ENCODE results near the gene PTH1R.

The PTH1R gene

GRCh38 chr3:46865031-46865507 is 12.5 kb upstream of the PTH1R start:
- no peak for DNase-seq

- no peak for DNase-seq
Observed at GRCh38 chr3:46865546-46865945, 12.0 kb upstream of the PTH1R start.

- DNase-seq: no peak
Observed at GRCh38 chr3:46866032-46866595, 11.4 kb upstream of the PTH1R start.

GRCh38 chr3:46866720-46867549 is 10.6 kb upstream of the PTH1R start:
- DNase-seq: peak; percentile 84

GRCh38 chr3:46867550-46867898 is 10.0 kb upstream of the PTH1R start:
- no peak for DNase-seq

GRCh38 chr3:46868287-46868686 is 9.2 kb upstream of the PTH1R start:
- DNase-seq: no peak

GRCh38 chr3:46868948-46869347 is 8.6 kb upstream of the PTH1R start:
- DNase-seq: no peak

GRCh38 chr3:46869440-46869839 is 8.1 kb upstream of the PTH1R start:
- no peak for DNase-seq

- no peak for DNase-seq
Observed at GRCh38 chr3:46870651-46871050, 6.9 kb upstream of the PTH1R start.

- DNase-seq: no peak
Observed at GRCh38 chr3:46871222-46871621, 6.3 kb upstream of the PTH1R start.

- DNase-seq: no peak
Observed at GRCh38 chr3:46873521-46873920, 4.0 kb upstream of the PTH1R start.

GRCh38 chr3:46874430-46874829 is 3.1 kb upstream of the PTH1R start:
- no peak for DNase-seq

- DNase-seq: no peak
Observed at GRCh38 chr3:46875560-46875959, 2.0 kb upstream of the PTH1R start.

GRCh38 chr3:46876313-46877300 is 914 bp upstream of the PTH1R start:
- DNase-seq: no peak

GRCh38 chr3:46878781-46879436 is 1.4 kb downstream of the PTH1R start:
- DNase-seq: no peak

GRCh38 chr3:46880884-46881595 is 3.5 kb downstream of the PTH1R start:
- DNase-seq: no peak

- no peak for DNase-seq
Observed at GRCh38 chr3:46881596-46882376, 4.3 kb downstream of the PTH1R start.

GRCh38 chr3:46882377-46883053 is 5.0 kb downstream of the PTH1R start:
- no peak for DNase-seq

- DNase-seq: no peak
Observed at GRCh38 chr3:46883054-46883829, 5.7 kb downstream of the PTH1R start.

- DNase-seq: no peak
Observed at GRCh38 chr3:46883830-46884185, 6.3 kb downstream of the PTH1R start.

Measured in activated CD4-positive, alpha-beta T cell treated with anti-CD3 and anti-CD28 coated beads, Interleukin-2, Interleukin-6, amounts not matched to agents 100 ng/mL and 50 ng/mL, durations not matched to agents 16 hours and 8 hours (primary cell).